ENCODE measurements around the gene TOP2A.
A peak's percentile ranks its signal among the peaks of the same experiment; 100 is the strongest.
"Not testable (repeated sequence)": the region's sequence is repeated elsewhere in the genome, so short reads cannot be mapped to it uniquely, and the experiment has no call there.

Gene TOP2A

DNA sequence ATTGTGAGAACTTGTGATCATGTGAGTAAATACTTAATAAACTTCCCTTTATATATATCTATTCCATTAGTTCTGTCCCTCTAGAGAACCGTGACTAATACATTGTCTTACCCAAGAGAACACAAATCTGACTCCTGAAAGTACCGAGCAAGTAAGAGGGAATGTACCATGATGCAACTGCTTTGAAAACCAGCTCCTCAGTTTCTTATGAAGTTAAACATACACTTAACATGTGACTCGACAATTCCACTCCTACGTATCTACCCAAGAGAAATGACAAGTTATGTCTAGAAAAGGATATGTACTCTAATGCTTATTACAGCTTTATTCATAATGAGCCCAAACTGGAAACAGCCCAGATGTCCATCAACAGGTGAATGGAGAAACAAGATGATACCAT, 44.4 kb downstream of the TOP2A start:
- no peak for DNase-seq

DNA sequence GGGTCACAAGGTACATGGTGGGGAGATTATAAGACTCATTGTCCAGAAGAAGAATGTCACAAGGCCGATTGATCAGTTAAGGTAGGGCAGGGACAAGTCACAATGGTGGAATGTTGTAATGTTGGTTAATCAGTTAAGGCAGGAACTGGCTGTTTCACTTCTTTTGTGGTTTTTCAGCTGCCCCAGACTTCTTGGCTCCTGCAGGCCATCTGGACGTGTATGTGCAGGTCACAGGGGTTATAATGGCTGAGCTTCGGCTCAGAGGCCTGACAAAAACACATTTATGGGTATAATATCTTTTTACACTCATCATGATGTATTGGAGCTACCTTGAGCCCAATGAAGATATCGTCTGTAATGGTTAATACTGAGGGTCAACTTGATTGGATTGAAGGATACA, 45.1 kb downstream of the TOP2A start:
- not testable (repeated sequence) for DNase-seq

GRCh38 chr17:40372031-40372430, 45.7 kb downstream of the TOP2A start:
- no peak for DNase-seq

GRCh38 chr17:40371261-40371929, 46.3 kb downstream of the TOP2A start:
- peak in 1 of 2 experiments; percentile 55 for DNase-seq

DNA sequence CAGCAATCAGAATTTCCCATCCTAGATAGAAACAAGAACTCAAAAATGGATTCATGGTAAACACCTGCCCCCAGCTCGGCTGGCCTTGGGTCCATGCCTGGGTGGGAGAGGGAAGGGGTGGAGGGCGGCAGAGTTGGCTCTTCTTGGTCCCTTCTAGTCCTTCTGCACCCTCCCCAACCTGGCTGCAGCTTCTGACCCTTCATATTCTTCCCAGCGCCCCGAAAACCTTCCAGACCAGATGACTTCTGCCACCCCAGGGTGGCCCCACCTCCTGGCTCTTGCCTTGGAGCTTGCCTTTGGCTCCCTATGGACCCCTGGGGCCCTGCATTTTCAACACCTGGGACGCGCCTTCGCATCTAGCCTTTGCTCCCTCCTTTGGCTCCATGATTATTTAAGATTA, 47.8 kb downstream of the TOP2A start:
- no peak for DNase-seq

DNA sequence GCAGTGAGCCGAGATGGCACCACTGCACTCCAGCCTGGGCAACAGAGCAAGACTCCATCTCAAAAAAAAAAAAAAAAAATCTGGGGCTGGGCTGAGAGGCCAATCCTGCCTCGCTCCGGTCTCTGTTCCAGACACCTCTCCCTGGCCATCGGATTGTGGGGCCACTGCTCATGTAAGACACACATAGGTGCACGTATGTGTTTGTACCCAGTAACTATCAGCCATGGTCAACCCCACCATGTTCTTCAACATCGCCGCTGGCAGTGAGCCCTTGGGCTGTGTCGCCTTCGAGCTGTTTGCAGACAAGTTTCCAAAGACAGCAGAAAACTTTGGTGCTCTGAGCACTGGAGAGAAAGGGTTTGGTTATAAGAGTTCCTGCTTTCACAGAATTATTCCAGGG, 50.0 kb downstream of the TOP2A start:
- DNase-seq: not testable (repeated sequence)

- DNase-seq: no peak
Observed at GRCh38 chr17:40366861-40367518, 50.7 kb downstream of the TOP2A start.

GRCh38 chr17:40366076-40366860, 51.4 kb downstream of the TOP2A start:
- no peak for DNase-seq

GRCh38 chr17:40364906-40365305, 52.8 kb downstream of the TOP2A start:
- DNase-seq: no peak

DNA sequence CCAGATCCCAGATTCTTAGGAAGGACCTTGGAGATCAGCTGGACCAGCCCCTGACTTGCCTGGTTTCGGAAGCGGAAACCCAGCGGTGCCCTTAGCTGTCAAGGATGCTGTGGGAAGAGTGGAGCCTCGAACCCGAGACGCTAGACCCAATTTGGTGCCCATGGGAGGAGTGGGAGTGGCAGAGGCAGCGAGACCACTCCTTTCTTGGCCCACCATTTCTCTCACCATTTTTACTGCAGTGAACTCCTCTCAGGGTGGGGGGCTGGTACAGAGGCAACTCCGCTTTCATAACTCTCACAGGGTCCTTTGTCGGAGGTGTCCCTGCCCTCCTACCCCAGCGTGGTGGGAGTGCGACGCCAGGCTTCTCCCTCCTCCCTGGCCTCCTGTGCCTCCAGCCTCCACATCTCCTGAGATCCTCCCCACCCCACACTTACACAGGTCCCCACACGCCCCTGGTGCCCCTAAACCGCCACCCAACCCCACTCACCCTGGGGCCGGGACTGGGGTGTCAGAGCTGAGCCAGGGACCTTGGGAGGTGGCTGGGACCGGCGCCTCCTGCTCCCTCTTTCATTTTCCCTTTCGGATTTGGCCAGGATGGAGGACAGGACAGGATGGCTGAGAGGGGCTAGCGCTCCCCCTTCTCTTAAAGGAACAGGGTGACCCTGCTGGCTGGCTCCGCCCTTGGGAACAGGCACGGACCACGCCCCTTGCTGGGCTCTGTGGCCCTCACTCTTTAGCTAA, 53.4 kb downstream of the TOP2A start, which contains the start of gene GJD3:
TSS of gene GJD3 (minus strand) at position 617 of the 741 bp plus-strand sequence. CDS start 922 bp downstream, outside the sequence.
- DNase-seq: no peak

DNA sequence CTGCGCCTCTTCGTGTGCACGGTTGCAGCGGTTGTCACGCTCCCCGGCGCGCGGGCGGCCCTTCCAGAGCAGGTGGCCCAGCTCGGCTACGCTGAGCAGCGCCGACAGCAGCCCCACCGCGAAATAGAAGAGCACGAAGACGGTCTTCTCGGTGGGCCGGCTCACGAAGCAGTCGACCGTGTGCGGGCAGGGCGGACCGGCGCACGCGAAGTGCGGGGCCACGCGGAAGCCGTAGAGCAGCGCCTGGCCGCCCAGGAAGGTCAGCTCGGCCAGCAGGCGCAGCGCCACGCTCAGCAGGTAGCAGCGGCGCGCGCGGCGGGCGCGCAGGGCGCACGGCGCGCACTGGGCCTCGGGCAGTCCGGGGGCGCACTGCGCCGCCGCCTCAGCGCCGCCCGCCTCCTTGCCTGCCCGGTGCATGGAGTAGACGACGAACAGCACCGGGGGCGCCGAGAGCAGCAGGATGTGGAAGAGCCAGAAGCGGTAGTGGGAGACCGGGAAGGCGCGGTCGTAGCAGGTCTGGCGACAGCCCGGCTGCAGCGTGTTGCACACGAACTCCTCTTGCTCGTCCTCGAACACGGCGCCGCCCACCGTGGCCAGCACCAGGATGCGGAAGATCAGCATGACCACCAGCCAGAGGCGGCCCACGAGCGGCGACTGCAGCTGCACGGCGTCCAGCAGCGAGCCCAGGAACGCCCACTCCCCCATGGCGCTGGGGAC, 54.4 kb downstream of the TOP2A start:
- DNase-seq: peak; percentile 53 to 62

GRCh38 chr17:40362696-40363110, 55.0 kb downstream of the TOP2A start:
- peak; percentile 90 to 93 for DNase-seq

GRCh38 chr17:40361925-40362695, 55.6 kb downstream of the TOP2A start:
- no peak for DNase-seq

DNA sequence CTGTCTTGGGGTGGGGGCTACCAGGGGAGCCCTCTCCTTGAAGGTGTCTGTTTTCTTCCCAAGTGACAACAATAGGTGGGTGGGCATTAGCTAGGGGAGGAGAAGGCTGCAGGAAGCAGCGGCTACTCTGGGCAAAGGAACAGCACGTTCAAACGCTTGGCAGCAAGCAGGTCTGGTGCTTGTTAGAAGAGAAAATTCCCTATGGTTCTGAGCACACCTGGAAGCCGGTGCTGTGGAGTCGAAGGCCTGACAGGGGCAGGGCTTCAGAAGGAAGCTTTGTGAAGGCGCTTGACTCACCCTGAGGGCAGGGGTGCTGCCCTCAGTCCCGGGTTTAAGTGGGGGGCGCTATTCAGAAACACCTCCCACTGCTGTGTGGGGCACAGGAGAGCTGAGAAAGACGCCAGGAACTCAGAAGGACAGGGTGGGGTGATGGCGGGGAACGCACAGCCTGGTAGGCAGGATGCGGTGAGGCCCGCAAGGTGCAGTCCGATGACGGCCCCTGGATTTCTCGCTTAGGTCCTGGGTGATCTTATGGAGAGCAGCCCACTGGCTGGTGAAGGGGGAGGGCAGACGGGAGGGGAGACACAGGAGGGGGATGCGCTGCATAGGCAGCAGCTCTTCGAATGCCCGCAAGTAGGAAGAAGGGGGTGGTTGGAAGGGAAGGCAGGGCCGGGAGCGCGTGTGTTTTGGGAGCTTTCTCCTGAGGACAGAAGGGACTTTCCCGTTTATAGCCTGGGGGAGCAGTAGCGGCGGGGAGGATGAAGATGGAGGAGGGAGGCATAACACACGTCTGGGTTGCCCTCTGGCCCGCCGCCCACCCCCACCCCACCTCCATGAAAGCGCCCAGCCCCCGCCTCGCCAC, 56.4 kb downstream of the TOP2A start:
- no peak for DNase-seq

GRCh38 chr17:40360091-40360490, 57.6 kb downstream of the TOP2A start:
- DNase-seq: no peak

DNA sequence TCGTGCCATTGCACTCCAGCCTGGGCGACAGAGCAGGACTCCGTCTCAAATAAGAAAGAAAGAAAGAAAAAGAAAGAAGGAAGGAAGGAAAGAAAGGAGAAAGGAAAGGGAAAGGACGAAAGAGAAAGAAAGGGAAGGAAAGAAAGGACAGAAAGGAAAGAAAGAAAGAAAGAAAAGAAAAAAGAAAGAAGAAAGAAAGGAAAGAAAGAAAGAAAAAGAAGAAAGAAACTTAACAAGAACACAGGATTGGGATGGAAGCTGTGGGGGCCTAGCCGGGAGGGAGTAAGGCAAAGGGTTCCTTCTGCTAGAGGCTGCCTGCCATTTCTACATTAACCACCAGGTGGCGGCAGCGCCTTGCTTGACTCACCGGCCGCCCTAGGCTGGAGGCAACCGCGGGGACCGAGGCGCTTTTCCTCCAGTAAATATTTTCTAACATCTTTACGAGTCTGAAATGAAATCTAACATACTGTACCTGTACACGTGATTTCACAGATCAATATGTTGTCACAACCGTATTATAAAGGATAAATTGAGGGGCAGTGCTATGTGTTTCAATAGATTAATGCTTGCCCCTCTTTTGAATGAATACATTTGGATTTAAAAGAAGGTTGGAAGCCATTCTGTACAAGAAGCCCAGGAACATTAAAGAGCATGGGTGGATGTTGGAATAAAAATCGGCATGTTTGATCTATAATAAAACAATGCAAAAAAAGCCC, 59.2 kb downstream of the TOP2A start:
- DNase-seq: peak; percentile 92 to 94

DNA sequence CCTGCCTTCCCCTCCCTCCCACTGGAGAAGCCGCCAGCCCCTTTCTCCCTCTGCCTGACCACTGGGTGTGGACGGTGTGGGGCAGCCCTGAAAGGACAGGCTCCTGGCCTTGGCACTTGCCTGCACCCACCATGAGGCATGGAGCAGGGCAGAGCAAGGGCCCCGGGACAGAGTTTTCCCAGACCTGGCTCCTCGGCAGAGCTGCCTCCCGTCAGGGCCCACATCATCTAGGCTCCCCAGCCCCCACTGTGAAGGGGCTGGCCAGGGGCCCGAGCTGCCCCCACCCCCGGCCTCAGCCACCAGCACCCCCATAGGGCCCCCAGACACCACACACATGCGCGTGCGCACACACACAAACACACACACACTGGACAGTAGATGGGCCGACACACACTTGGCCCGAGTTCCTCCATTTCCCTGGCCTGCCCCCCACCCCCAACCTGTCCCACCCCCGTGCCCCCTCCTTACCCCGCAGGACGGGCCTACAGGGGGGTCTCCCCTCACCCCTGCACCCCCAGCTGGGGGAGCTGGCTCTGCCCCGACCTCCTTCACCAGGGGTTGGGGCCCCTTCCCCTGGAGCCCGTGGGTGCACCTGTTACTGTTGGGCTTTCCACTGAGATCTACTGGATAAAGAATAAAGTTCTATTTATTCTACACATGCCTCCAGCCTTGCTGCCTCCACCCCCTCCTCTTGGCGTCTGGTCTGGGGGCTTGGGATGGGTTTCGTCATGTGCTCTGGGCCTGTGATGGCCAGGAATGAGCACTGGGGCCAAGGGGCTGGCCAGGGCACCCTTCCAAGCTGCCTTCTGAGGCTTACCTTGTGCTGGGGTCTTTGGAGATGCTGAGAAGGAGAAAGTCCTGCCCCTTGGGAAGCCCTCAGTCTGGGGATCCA, 60.5 kb downstream of the TOP2A start:
- DNase-seq: no peak

All from activated T-cell treated with anti-CD3 and anti-CD28 coated beads, Interleukin-2, amount 50 U/mL, for 48 hours (primary cell).